HG03378 (cell line): ENCODE results near the gene TSPEAR.
"Not testable (repeated sequence)": the region's sequence is repeated elsewhere in the genome, so short reads cannot be mapped to it uniquely, and the experiment has no call there.

Experiments
- ATAC-seq: cut with Tn5 transposase; IDR thresholded peaks from one replicate; pipeline ENCODE4 v1.9.1; 2021; ENCODE audit warnings: mild to moderate bottlenecking, moderate library complexity; ENCODE audit not compliant: unreplicated experiment

The TSPEAR gene

GRCh38 chr21:44510508-44511218, 200.7 kb downstream of the TSPEAR start:
- no peak for ATAC-seq

DNA sequence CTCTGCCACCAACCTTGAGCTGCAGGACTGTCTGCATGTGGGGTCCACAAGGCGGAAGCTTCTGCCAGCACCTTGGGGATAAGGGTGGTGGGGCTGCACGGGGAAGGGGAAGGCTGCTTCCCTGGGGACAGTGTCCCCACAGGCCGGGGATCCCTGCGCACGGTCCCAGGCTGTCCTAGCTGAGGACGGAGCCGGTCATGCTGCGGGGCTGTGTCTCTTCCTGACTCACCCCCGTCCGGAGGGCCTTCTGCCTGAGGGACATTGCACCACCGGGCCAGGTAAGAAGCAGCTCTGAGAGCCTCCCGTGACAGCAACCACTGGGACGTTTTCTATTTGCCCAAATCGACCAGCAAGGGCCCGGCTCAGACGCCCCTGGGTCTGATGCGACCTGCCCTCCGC, 201.3 kb downstream of the TSPEAR start:
- ATAC-seq: no peak

- no peak for ATAC-seq
Measured at GRCh38 chr21:44509539-44509938, 201.8 kb downstream of the TSPEAR start.

DNA sequence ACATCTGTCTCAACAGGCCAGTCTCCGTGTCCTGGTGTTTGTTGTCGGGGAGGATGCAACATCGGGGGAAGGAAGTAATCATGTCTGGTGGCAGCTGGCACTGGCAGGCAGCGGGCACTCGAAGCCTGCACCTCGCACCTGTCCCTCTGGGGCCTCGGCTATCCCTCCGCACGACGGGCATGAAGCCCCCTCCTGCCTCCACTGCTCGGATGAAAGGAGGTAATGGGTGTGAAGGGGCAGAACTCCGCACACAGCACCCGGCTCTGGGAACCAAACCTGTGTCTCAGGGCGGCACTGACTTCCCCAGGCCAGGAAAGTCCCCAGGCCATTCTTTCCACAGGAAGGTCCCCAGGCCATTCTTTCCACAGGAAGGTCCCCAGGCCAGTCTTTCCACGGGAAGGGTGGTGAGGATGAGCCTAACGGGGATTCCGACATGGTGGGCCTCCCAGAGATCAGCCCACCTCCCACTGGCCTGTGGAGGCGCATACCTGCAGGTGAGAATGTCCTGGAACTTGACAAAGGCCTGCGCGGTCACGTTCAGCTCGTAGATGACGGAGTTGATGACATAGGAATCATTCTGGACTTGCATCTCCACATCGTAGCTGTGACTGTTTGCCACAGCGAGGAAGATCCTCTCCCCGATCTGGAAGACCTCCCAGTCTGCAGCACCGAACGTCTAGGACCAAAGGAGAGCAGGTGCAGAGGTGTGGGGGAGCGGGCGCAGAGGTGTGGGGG, 202.5 kb downstream of the TSPEAR start:
- ATAC-seq: no peak

- ATAC-seq: no peak
Measured at GRCh38 chr21:44508426-44508710, 203.0 kb downstream of the TSPEAR start.

DNA sequence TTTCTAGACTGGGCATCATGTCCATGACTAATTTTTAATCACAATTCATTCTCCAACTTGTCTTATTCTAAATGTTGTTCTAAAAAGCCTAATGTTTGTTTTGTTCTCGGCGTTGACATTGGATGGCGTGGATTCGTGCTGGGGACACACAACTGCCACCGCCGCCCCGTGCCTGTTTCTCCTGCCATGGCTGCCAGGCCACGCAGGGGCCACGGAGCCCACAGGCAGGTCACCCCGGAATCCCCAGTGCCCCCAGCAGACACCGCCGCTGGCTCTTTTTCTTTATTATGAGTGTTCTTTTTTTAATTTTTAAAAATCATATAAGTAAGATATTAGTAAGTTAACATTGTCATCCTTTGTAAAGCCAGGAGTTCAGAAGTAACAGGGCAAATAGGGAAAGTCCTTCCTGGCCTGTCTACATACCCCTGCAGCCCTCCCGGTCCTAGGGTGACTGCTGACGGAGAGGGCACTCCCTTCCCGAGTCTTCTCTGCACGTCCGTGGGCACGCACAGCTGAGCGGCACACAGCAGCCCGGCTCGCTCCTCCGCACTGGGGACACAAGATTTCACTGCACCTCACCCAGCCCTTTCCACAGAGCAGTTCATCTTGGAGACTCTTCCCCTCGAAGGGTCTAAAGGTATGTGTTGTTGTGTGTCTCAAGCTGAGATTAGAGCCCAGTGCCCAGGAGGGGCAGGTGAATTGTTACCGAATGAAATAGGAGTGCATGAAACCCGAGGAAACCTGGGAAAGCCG, 203.5 kb downstream of the TSPEAR start:
- ATAC-seq: no peak

DNA sequence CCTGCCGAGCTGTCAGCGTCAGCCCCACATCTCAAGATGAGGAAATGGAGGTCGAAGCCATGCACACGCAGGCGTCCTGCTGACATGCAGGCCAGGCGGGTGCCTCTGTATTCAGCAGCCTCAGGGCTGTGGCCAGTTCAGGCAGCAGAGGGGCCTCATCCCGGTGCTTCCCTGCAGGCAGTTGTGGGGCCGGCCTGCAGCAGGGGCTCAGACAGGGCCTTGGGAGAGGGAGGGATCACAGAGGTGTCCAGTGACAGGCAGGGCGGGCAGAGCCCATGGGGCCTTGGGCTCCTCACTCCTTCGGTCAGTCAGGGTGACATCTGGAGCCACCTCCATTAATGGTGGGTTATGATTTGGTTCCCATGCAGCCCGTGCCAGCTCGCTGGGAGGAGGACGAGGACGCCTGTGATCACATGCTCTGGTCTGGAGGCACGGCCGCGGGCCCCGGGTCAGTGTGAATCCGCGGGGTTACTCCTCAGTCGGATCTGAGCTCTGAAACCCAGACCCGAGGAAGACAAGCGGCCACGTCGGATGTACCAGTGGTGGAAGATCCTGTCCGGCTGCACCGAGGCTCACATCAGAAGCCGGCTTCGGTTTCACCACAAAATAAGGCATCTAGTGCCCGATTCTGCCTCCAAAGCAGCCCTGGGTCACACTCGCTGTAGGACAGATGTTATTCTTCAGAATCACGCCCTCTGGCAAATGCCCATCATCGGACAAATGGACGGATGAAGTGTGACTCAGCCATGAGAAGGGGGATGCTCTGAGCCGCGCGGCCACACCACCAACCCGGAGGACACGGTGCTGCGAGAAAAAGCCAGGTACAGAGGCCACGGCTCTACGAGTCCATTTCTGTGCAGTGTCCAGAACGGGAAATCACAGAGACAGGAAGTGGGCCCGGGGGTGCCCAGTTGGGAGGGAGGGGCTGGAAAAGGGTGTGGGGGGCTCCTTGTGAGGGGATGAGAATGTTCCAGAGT, 204.8 kb downstream of the TSPEAR start:
- ATAC-seq: no peak

GRCh38 chr21:44505673-44506278, 205.6 kb downstream of the TSPEAR start:
- ATAC-seq: no peak

DNA sequence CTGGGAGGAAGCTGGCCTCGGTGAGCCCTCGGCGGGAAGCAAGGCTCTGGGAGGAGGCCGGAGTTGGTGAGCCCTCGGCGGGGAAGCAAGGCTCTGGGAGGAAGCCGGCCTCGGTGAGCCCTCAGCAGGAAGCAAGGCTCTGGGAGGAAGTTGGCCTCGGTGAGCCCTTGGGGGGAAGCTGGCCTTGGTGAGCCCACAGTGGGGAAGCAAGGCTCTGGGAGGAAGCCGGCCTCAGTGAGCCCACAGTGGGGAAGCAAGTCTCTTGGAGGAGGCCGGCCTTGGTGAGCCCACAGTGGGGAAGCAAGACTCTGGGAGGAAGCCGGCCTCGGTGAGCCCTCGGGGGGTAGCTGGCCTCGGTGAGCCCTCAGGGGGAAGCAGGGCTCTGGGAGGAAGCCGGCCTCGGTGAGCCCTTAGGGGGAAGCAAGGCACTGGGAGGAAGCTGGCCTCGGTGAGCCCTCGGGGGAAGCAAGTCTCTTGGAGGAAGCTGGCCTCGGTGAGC, 207.4 kb downstream of the TSPEAR start:
- no peak for ATAC-seq

DNA sequence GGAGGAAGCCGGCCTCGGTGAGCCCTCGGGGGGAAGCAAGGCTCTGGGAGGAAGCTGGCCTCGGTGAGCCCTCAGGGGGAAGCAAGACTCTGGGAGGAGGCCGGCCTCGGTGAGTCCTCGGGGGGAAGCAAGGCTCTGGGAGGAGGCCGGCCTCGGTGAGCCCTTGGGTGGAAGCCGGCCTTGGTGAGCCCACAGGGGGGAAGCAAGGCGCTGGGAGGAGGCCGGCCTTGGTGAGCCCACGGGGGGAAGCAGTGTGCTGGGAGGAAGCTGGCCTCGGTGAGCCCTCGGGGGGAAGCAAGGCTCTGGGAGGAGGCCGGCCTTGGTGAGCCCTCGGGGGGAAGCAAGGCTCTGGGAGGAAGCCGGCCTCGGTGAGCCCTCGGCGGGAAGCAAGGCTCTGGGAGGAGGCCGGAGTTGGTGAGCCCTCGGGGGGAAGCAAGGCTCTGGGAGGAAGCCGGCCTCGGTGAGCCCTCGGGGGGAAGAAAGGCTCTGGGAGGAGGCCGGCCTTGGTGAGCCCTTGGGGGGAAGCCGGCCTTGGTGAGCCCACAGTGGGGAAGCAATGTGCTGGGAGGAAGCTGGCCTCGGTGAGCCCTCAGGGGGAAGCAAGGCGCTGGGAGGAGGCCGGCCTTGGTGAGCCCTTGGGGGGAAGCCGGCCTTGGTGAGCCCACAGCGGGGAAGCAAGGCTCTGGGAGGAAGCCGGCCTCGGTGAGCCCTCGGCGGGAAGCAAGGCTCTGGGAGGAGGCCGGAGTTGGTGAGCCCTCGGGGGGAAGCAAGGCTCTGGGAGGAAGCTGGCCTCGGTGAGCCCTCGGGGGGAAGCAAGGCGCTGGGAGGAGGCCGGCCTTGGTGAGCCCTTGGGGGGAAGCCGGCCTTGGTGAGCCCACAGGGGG, 208.1 kb downstream of the TSPEAR start:
- not testable (repeated sequence) for ATAC-seq

GRCh38 chr21:44502171-44502958, 209.0 kb downstream of the TSPEAR start:
- ATAC-seq: no peak

DNA sequence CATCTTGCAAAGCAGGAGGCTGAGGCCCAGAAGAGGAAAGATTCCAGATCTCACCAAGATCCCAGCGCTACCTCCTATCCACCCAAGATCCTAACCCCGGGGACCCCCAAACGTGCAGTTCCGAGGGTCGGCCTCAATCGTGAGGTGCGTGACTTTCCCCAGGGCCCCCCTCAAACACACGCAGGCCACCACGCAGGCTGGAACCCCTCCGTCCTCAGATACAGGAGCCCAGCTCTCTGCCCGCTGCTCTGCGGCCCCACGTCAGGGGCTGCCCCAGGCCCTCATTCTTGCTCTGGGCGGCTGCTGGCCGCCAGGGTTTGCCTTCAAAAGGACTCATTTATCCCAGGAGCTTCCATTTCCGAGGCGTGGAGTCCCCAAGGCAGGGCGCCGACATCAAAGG, 211.3 kb downstream of the TSPEAR start:
- ATAC-seq: no peak

DNA sequence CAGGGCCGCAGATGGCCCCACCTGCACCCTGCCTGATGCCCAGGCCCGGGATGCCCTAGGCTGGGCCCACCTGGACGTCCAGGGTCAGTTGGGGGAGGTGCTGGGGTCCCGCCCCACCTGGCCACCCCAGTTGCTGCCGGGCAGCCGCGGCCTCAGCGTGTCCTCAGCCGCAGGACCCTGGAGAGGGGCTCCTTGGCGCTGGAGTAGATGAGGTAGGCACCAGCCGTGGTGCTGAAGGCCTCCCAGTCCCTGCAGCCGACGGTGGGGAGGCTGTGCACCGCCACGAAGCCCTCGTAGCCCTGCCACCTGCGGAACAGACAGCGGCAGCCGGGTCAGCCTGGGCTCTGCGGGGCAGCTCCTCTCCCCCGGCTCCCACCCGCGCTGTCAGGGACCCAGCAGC, 211.7 kb downstream of the TSPEAR start:
- ATAC-seq: no peak

DNA sequence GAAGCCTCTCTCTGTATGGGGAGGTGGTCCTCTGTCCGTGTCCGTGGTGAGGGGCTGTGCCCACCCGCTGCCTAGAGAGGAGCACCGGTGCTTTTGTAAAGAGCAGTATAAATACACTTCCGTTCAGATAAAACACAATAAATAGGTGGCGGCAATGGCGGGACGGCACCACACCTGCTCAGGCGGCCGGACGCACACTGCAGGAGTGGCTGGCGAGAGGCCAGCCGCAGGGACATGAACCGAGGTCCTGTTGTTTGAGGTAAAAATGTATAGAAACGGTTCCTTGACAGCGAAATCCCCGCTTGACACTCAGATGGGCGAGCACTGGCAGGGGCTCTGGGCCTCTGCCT, 212.2 kb downstream of the TSPEAR start:
- no peak for ATAC-seq

DNA sequence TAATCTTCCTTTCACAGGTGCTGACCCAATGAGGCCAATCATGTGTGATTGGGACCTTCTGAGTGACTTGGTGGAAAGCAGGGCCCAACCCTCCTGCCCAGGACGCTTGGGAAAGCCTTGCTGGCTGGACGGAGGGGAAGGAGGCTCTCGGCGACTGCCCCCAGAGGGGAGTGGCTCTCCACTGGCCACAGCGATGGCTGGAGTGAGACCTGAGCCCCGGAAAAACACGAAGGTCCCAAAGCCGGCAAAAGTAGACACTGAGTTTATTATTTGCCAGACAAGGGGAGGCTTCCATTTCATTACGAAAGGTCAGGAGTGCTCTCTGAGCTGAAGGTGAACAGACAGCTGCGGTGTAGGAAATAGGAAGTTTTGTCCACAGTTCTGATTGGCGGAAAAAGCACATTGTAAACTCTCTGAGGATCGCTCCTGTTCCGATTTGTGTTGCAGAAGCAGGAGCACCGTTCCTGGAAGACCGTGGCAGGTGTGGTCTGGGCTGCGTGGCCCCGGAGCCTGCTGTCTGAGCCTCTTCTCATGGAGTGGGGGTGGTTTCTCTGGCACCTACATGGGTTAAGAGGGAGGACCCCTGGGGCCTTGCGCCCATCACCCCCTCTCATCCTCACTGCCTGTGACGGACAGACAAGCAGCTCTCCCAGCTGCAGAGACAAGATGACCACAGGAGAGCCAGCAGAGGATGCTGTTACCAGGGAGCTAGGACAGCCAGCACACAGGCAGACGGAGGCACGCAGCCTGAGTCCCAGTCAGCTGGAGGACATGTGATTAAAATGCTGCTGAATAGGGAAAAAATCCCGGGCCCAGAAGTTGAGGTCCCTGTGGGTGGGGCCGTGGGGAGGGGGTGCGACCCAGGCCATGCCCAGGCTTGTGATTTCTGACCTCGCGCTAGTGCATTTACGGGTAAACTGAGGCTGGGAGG, 212.8 kb downstream of the TSPEAR start:
- no peak for ATAC-seq

DNA sequence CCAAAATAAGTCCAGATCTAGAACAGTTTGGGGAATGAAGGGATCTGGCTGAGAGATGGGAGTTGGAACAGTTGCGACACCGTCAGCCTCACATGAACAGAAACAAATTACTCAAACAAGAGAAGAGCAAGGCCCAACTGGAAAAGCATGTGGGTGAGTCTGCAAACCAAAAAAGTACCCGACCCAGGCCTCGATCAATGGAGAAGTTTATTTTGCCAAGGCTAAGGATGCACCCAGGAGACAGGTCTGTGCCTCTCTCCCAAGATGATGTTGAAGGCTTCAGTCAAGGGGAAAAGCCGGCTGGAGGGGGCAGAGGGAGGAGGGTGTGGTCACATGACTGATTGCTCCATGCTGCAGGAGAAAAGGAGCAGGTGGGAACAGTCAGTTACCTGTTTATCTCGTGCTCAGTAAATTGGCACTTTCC, 213.7 kb downstream of the TSPEAR start:
- ATAC-seq: no peak
